ENCODE measurements around the gene SNAPC4.

- TF ChIP-seq EZH2phosphoT487 (IDR thresholded peaks at IDR 0.05; ENCODE audit: borderline replicate concordance, low read length) (no peak), CTCF (IDR thresholded peaks at IDR 0.05; ENCODE audit: low read depth, low read length, poor library complexity, severe bottlenecking) (no peak)
Observed at GRCh38 chr9:136399176-136400037, 563 bp downstream of the SNAPC4 start.

Data from DOHH2 (cell line).